ENCODE results near the gene CCK.

- TF ChIP-seq CTCF (IDR thresholded peaks at IDR 0.05) (no peak), POLR2A (IDR thresholded peaks at IDR 0.05) (no peak)
Observed at GRCh38 chr3:42250761-42251160, 15.2 kb downstream of the CCK start.

All from testis (tissue), 2 donors.